GM18526 (cell line): ENCODE results near the gene IRS4.

ENCODE experiments used
- POLR2A ChIP-seq: IDR thresholded peaks from 3 replicates; pipeline ENCODE4 v1.6.1; 2011; ENCODE audit not compliant: insufficient read length; ENCODE audit errors: extremely low read depth

Gene IRS4

GRCh38 chrX:108736509-108737479 is at the start of gene IRS4:
Gene IRS4 (minus strand): TSS chrX:108736563.
- TF ChIP-seq POLR2A = no peak

GRCh38 chrX:108772549-108772948 is 36.2 kb upstream of the IRS4 start:
- no peak for TF ChIP-seq POLR2A

- no peak for TF ChIP-seq POLR2A
Measured at GRCh38 chrX:108763559-108763958, 27.2 kb upstream of the IRS4 start.

GRCh38 chrX:108740299-108740774 is 4.0 kb upstream of the IRS4 start:
- TF ChIP-seq POLR2A = no peak

GRCh38 chrX:108737754-108738153 is 1.4 kb upstream of the IRS4 start:
- TF ChIP-seq POLR2A = no peak

- no peak for TF ChIP-seq POLR2A
Measured at GRCh38 chrX:108735679-108736508, 469 bp downstream of the IRS4 start.

- TF ChIP-seq POLR2A = no peak
Measured at GRCh38 chrX:108735091-108735678, 1.2 kb downstream of the IRS4 start.

GRCh38 chrX:108734426-108734825 is 1.9 kb downstream of the IRS4 start:
- no peak for TF ChIP-seq POLR2A

- TF ChIP-seq POLR2A = no peak
Measured at GRCh38 chrX:108732630-108733321, 3.6 kb downstream of the IRS4 start.

- TF ChIP-seq POLR2A = no peak
Measured at GRCh38 chrX:108731153-108731552, 5.2 kb downstream of the IRS4 start.

- TF ChIP-seq POLR2A = no peak
Measured at GRCh38 chrX:108726748-108727147, 9.6 kb downstream of the IRS4 start.

- no peak for TF ChIP-seq POLR2A
Measured at GRCh38 chrX:108722561-108722960, 13.8 kb downstream of the IRS4 start.

GRCh38 chrX:108712886-108713285 is 23.5 kb downstream of the IRS4 start:
- no peak for TF ChIP-seq POLR2A

- TF ChIP-seq POLR2A = no peak
Measured at GRCh38 chrX:108704839-108705238, 31.5 kb downstream of the IRS4 start.

- TF ChIP-seq POLR2A = no peak
Measured at GRCh38 chrX:108702530-108702929, 33.8 kb downstream of the IRS4 start.
